GM18951 (cell line): ENCODE results near the gene RCBTB1.
"Not testable (repeated sequence)": the region's sequence is repeated elsewhere in the genome, so short reads cannot be mapped to it uniquely, and the experiment has no call there.

Experiments used
- POLR2A ChIP-seq: IDR thresholded peaks from 4 replicates; pipeline ENCODE4 v1.6.1; 2011; ENCODE audit warnings: mild to moderate bottlenecking; ENCODE audit not compliant: insufficient read length, insufficient read depth; ENCODE audit errors: extremely low read depth
- in situ Hi-C: fragments of 300-500 bp; cut with MboI; formaldehyde crosslinking; loops from one replicate; pipeline ENCODE4 v1.12.0; 2022; ENCODE audit warnings: low sequenced_read_pairs, mixed read lengths, inconsistent platforms; ENCODE audit not compliant: unreplicated experiment

The RCBTB1 gene

GRCh38 chr13:49594576-49594975, 9.2 kb upstream of the RCBTB1 start:
- in situ Hi-C loops = no loop called here
- TF ChIP-seq POLR2A = no peak

GRCh38 chr13:49593876-49594275, 8.5 kb upstream of the RCBTB1 start:
- in situ Hi-C loops = not testable (repeated sequence)

DNA sequence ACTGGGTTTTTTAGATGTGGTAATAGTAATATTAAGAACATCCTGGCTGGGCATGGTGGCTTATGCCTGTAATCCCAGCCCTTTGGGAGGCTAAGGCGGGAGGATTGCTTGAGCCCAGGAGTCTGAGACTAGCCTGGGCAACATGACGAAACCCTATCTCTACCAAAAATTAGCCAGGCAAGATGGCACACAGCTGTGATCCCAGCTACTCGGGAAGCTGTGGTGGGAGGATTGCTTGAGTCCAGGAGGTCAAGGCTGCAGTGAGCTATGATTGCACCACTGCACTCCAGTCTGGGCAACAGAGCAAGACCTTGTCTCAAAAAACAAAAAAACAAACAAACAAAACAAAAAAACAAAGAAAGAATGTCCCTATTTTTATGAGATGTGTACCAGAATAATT, 5.4 kb upstream of the RCBTB1 start:
- in situ Hi-C loops = not testable (repeated sequence)

DNA sequence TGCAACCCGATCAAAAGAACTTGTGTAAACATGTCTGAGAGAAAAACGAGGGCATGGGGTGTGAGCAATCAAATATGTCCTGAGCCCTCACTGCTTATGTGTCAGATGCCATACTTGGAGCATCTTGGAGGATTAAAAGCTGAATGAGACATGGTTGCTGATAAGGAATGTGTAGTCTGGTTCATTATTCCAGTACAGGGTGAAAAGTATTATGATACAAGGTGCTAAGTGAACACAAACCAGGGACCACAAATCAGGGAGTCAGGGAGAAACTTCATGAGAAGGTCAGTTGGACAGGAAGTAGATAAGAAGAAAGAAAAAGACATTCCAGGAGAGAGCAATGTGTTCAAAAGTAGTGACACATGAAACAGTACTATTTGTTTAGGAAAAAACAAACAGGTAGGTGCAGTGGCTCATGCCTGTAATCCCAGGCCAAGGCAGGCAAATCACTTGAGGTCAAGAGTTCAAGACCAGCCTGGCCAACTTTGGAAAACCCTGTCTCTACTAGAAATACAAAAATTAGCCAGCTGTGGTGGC, 2.0 kb upstream of the RCBTB1 start:
- in situ Hi-C loops = no loop called here
- TF ChIP-seq POLR2A = no peak

DNA sequence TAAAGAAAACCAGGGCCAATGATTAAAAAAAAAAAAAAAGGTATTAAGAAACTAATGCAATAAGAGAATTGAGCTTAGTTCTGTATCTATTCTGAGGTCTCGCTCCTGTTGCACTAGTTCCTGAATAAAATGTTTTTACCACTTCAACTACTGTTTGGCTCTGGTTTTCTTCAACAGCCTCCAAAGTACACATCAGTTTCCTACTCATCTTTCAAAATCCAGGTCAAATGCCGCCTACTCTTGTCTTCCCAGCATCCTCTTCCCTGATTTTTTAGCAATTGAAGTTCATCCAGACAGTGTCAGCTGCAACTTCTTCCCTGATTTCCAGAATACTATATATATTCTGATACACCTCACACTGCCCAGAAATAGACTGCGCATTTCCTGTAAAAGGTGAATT, 1.4 kb upstream of the RCBTB1 start:
- in situ Hi-C loops = no loop called here
- no peak for TF ChIP-seq POLR2A

DNA sequence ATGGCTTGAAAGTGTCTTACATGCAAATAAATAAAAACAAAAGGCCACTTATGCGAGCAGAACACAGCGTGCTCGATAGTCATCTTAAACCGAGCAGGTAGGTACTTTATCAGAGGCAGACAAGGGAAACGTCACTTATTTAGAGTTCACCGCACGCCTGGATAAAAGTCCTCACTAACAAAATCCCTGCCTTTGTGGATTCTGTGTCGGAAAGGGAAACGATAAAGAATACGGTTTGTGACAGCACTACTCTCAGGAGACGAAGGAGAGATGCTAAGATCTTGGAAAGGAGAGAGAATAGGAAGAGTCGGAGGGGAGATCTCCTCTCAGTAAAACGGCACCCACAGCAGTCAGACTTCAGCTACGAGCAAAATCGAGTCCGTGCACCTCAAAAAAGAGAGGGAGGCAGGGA, 581 bp downstream of the RCBTB1 start:
- in situ Hi-C loops = no loop called here
- no peak for TF ChIP-seq POLR2A

DNA sequence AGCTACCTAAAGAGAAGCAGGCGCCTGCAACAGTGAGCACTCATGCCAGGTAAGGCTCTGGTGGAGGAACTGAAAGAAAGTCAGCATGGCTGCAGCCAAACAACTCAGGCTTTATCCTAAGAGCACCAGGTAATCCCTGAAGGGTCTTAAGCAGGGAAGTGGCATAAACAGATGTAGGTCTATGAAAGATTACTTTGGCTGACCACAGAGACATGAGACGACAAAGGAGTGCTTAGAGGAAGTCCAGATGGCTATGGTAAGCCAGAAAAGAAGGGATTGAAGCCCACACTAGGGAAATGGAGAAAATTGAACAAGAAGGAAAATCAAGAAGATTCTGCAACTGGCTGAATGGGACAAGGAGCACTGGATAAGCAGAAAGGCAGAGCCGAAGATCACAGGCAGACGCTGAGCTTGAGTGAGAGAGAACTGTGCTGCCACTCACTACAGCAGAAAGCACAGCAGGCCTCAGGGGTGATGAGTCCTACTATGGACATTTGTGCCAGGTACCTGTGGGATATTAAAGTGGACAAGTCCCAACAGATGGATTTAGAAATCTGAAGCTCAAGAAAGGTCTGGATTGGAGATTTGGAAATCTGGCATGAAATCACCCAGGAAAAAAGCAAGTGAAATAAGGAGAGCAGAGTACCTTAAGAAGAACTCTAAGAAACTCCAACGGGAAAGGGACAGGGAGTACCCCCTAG, 4.2 kb downstream of the RCBTB1 start:
- TF ChIP-seq POLR2A = no peak
- in situ Hi-C loops = no loop called here

DNA sequence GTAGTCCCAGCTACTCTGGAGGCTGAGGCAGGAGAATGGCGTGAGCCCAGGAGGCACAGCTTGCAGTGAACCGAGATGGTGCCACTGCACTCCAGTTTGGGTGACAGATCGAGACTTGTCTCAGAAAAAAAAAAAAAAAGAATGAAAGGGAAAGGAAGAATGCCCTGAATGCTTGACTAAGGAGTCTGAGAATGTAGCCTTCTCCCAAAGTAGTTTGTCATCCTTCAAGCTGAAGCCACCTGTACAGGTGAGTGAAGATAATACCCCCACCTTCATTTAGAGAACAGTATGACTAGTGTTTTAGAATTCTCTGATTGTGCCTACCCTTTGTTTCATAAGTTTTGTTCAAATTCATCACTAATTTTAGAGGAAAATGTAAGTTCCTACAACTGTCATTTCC, 5.9 kb downstream of the RCBTB1 start:
- no peak for TF ChIP-seq POLR2A

DNA sequence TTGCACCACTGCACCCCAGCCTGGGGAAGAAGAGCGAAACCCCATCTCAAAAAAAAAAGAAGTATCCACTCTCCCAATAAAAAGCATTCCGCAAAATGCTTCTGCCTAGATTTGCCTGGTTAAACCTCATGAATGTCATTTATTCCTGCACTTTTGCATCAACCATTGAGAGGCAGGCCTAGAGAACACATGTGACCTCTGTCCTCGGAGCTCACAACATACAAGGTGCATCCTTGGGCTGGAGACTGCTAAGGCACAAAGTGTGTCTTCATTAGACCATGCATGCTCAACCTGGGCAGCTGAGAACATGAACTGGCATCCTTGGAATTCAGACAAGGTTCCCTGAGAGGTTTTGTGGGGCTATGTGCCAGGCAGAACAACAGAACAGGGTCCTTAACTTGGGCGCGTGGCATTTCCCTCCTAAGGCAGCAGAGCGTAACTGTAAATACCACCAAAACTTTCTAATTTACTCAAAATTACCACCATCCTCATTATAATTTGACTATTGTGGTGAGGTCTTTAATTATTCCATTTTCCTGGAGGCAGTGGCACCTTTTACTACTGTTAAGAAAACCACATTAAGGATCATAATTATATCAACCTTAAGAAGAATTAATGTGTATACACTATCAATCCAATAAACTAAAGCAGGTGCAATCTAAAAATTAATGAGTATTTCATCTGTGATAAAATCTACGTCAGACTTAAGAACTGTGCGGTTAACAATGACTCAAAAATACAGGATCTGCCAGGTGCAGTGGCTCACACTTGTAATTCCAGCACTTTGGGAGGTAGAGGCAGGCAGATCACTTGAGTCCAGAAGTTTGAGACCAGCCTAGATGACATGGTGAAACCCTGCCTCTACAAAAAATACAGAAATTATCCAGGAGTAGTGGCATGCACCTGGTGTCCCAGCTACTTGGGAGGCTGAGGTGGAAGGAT, 13.8 kb downstream of the RCBTB1 start:
- no peak for TF ChIP-seq POLR2A
- in situ Hi-C loops = no loop called here

More for the DNA sequence above, 5.9 kb downstream of the RCBTB1 start:
- in situ Hi-C loops = no loop called here

- in situ Hi-C loops = no loop called here
- no peak for TF ChIP-seq POLR2A
Measured at GRCh38 chr13:49569993-49570689, 15.2 kb downstream of the RCBTB1 start.

- no peak for TF ChIP-seq POLR2A
- in situ Hi-C loops = no loop called here
Measured at GRCh38 chr13:49567491-49567890, 17.9 kb downstream of the RCBTB1 start.

- in situ Hi-C loops = no loop called here
- no peak for TF ChIP-seq POLR2A
Measured at GRCh38 chr13:49566461-49566860, 18.9 kb downstream of the RCBTB1 start.

GRCh38 chr13:49565461-49565860, 19.9 kb downstream of the RCBTB1 start:
- in situ Hi-C loops = not testable (repeated sequence)

DNA sequence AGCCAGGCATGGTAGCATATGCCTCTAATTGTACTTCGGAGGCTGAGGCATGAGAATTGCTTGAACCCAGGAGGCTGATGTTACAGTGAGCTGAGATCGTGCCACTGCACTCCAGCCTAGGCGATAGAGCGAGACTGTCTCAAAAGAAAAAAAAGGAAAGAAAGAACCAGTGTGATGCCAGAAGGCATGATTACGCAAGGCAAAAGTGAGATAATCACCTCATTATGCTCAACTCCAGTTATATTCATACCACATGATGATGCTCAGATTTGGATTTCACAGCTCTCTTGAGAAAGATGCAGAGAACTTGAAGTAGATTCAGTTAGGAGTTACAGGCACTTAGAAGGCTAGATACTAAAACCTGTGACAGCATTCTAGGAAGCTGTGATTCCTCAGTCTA, 21.8 kb downstream of the RCBTB1 start:
- in situ Hi-C loops = no loop called here
- TF ChIP-seq POLR2A = no peak

GRCh38 chr13:49561062-49561410, 24.3 kb downstream of the RCBTB1 start:
- in situ Hi-C loops = no loop called here
- TF ChIP-seq POLR2A = no peak
